GM10266 (cell line): ENCODE measurements around the gene MPI.

Source experiments
- DNase-seq: peaks from one replicate; pipeline ENCODE4 v3.0.0; 2012; ENCODE audit errors: extremely low spot score
- CTCF ChIP-seq: IDR thresholded peaks from 2 replicates; pipeline ENCODE4 v1.5.1; 2012; ENCODE audit warnings: mild to moderate bottlenecking, low read depth; ENCODE audit not compliant: control insufficient read depth, insufficient read depth; ENCODE audit errors: missing control alignments

The MPI gene

DNA sequence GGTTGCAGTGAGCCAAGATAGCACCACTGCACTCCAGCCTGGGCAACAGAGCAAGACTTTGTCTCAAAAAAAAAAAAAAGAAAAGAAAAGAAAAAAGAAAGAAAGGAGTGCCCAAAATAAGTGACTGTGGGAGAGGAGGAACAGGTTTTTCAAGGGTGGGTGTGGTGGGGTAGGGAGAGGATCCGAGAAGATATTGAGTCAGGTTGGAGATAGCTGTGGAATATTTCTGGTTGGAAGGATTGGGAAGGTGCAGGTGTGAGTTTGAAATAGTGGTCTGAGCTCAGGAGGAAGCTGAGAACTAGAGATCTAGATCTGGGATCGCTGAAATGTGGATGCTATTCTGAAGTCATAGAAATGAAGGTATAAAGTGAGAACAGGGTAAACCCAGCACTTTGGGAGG is 24.5 kb upstream of the MPI start:
- no peak for TF ChIP-seq CTCF
- no peak for DNase-seq

DNA sequence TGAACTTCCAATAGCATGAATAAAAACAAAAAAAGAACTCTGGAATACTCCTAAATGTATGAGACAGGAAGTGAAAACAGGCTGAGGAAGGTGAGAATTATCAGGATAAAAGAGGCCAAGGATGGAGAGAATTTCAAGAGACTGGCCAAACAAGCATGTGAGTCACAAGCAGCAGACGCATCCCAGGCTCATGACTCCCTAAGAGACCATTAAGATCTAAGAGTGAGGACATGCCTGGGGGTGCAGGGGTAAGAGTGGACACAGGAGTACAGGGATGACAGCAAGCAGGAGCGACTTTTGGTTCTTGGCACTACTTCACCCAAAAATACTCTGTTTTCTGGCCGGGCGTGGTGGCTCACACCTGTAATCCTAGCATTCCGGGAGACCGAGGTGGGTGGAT is 23.8 kb upstream of the MPI start:
- TF ChIP-seq CTCF: no peak
- no peak for DNase-seq

DNA sequence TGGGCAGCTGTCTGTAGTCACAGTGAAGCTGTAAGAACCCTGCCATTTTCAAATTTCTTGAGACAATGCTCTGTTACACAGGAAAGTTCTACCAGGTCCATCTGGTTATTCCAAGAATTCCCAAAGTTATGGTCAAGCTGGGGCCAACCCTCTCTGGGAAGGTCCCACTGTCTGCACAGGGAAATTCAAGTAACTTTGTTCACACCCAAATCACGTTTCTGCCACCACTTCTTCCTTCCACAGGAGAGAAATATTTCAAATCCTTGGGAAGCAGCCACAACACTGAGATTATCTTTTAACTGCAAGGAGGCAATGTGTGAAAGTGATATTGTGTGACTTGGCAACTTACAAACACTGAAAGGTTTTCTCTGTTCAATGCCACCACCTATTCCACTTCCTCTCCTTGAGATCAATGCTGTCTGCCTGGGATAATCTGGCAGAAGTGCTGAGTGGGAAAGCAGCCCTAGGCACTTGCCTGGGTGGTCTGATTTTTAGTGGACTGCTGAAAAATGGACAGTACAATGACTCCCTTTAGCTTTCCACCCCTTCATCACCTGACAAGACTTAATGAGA is 22.3 kb upstream of the MPI start:
- TF ChIP-seq CTCF: no peak
- DNase-seq: no peak

DNA sequence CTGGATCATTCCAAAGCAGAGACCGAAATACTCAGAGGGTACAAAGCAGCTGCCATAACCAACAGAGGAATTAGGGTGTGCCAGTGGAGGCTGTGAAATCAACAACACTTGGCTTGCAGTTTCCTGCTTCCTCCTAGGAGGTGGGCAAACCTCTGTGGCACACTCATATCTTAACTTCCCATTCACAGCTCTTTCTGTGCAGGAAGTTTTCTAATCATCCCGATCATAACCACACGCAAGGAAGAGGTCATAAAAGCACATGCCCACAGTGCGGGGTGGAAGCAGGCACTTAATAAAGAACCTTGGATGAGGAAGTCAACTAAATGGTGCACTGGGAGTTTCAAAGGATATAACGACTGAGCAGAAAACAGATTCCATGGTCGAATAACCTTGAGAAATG is 21.8 kb upstream of the MPI start:
- TF ChIP-seq CTCF: no peak
- DNase-seq: no peak

GRCh38 chr15:74869372-74869725 is 20.5 kb upstream of the MPI start:
- DNase-seq: no peak

GRCh38 chr15:74869726-74870407 is 20.0 kb upstream of the MPI start:
- DNase-seq: peak; percentile 79
- TF ChIP-seq CTCF: no peak

More at GRCh38 chr15:74869372-74869725, 20.5 kb upstream of the MPI start:
- no peak for TF ChIP-seq CTCF

DNA sequence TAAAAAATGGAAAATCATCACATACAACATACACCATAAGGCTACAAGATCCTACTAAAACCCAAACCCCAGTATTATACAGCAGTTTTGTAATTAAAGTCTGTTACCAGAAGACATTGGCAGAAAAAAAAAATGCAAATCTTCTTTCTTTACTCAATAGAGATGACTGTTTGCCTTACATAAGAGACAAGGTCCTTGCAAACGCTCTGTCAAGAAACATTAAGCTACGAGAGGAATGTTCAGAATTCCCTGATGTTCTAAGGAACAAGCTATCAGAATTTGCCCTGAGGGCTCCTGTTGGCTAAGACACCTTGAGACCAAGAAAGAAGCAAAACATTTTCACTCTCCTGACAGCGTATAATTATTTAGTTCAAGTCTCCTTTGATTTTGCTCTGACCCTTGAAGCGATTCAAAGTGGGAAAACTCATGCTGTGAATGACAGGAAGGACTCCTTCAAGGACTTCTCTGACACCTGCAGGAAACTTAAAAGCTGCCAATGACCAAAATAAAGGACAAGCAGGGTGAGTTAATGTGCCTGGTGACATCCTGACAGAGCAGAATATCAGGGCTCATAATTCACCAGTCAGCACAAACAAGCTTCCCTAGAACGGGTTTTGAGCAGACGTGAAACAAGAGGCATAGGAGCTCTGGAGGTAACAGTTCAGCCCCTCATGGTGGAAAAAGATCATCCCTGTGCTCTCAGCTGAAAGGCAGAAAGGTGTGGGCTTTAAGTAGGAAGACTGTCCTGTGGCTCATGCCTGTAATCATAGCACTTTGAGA is 19.2 kb upstream of the MPI start:
- TF ChIP-seq CTCF: no peak
- no peak for DNase-seq
